Parathyroid adenoma (tissue), 2 donors: ENCODE results near the gene UAP1L1.

ENCODE experiments used
- H2AFZ ChIP-seq: fragments of 300-600 bp; sonication (generic); one replicate; pipeline ENCODE4 v1.7.0; 2017; ENCODE audit warnings: antibody characterized with exemption, mild to moderate bottlenecking
- H3K27ac ChIP-seq: fragments of 300-600 bp; sonication (generic); one replicate; pipeline ENCODE4 v1.7.0; 2017
- H3K27me3 ChIP-seq: fragments of 300-600 bp; sonication (generic); one replicate; pipeline ENCODE4 v1.7.0; 2017; ENCODE audit warnings: low read length; ENCODE audit not compliant: control insufficient read depth, insufficient read depth
- H3K36me3 ChIP-seq: fragments of 300-600 bp; sonication (generic); one replicate; pipeline ENCODE4 v1.7.0; 2017; ENCODE audit warnings: low read length; ENCODE audit not compliant: control insufficient read depth, insufficient read depth
- H3K4me1 ChIP-seq: fragments of 300-600 bp; sonication (generic); one replicate; pipeline ENCODE4 v1.7.0; 2017; ENCODE audit warnings: control low read depth
- H3K4me2 ChIP-seq: fragments of 300-600 bp; sonication (generic); one replicate; pipeline ENCODE4 v1.7.0; 2017; ENCODE audit warnings: low read length
- H3K4me3 ChIP-seq: fragments of 300-600 bp; sonication (generic); one replicate; pipeline ENCODE4 v1.7.0; 2017; ENCODE audit warnings: low read depth, low read length
- H3K79me2 ChIP-seq: fragments of 300-600 bp; sonication (generic); one replicate; pipeline ENCODE4 v1.7.0; 2017; ENCODE audit warnings: control low read depth
- H3K9ac ChIP-seq: fragments of 300-600 bp; sonication (generic); one replicate; pipeline ENCODE4 v1.7.0; 2017; ENCODE audit warnings: mild to moderate bottlenecking
- H3K9me3 ChIP-seq: fragments of 300-600 bp; sonication (generic); one replicate; pipeline ENCODE4 v1.7.0; 2017; ENCODE audit warnings: low read length; ENCODE audit not compliant: control insufficient read depth
- TF ChIP-seq, protein P1 (sequence below): fragments of 300-600 bp; sonication (generic); IDR thresholded peaks from one replicate; pipeline ENCODE4 v1.7.0; 2017; ENCODE audit warnings: antibody characterized with exemption, mild to moderate bottlenecking
- donor health status: primary hyperparathyroidism.

The UAP1L1 gene

DNA sequence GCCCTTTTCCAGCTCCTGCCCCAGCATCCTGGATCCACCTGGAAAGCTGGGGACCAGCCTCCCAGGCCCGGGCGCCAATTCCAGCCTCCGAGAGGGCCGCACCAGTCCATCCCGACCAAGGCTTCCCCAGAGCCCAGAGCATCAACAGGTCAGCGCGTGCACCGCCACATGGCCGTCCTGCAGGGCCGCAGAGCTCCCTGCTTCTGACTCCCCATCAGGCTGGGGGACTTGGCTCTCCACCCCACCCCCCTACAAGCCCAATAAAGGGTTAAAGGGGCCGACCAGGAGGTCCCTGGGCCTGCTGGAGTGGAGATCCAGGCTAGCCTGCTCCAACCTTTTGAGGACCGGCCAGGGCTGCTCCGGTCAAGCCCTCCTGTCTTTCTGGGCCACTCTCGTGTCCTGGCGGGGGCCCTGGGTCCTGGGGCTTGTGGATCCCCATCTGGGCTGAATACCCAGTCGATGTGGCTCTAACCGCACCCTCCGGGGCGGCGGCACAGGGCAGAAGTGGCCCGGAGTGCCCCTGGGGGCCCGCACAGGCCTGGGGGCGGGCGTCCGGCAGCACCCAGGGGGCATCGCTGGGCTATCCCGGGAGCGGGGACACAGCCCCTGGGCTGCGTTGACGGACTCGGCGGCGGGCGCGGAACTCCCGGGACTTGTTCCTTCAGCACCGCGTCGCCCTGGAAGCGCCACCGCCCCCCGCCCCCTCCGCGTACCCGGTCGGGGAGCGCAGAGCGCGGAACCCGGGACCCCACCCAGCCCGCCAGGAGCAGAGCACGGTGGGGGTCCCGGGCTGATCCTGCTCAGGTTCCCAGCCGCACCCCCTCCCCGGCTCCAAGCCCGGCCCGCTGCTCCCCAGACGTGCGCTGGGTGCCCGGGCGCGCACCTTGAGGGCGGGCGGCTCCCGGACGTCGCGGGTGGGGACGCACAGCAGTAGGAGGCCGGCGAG is 24.0 kb upstream of the UAP1L1 start:
- no peaks in the 10 kb centered on the region for H3K9me3 ChIP-seq
- TF ChIP-seq, protein P1, sequence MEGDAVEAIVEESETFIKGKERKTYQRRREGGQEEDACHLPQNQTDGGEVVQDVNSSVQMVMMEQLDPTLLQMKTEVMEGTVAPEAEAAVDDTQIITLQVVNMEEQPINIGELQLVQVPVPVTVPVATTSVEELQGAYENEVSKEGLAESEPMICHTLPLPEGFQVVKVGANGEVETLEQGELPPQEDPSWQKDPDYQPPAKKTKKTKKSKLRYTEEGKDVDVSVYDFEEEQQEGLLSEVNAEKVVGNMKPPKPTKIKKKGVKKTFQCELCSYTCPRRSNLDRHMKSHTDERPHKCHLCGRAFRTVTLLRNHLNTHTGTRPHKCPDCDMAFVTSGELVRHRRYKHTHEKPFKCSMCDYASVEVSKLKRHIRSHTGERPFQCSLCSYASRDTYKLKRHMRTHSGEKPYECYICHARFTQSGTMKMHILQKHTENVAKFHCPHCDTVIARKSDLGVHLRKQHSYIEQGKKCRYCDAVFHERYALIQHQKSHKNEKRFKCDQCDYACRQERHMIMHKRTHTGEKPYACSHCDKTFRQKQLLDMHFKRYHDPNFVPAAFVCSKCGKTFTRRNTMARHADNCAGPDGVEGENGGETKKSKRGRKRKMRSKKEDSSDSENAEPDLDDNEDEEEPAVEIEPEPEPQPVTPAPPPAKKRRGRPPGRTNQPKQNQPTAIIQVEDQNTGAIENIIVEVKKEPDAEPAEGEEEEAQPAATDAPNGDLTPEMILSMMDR = no peak
- peak overlapping the region; percentile 17 for H2AFZ ChIP-seq
- H3K4me3 ChIP-seq = peak overlapping the region; percentile 0
- H3K9ac ChIP-seq = no peak overlapping the region
- peak overlapping the region; percentile 63 for H3K4me2 ChIP-seq
- no peaks in the 10 kb centered on the region for H3K27me3 ChIP-seq
- no peaks in the 10 kb centered on the region for H3K4me1 ChIP-seq
- H3K27ac ChIP-seq = no peak overlapping the region
- no peaks in the 10 kb centered on the region for H3K36me3 ChIP-seq
- no peaks in the 10 kb centered on the region for H3K79me2 ChIP-seq

DNA sequence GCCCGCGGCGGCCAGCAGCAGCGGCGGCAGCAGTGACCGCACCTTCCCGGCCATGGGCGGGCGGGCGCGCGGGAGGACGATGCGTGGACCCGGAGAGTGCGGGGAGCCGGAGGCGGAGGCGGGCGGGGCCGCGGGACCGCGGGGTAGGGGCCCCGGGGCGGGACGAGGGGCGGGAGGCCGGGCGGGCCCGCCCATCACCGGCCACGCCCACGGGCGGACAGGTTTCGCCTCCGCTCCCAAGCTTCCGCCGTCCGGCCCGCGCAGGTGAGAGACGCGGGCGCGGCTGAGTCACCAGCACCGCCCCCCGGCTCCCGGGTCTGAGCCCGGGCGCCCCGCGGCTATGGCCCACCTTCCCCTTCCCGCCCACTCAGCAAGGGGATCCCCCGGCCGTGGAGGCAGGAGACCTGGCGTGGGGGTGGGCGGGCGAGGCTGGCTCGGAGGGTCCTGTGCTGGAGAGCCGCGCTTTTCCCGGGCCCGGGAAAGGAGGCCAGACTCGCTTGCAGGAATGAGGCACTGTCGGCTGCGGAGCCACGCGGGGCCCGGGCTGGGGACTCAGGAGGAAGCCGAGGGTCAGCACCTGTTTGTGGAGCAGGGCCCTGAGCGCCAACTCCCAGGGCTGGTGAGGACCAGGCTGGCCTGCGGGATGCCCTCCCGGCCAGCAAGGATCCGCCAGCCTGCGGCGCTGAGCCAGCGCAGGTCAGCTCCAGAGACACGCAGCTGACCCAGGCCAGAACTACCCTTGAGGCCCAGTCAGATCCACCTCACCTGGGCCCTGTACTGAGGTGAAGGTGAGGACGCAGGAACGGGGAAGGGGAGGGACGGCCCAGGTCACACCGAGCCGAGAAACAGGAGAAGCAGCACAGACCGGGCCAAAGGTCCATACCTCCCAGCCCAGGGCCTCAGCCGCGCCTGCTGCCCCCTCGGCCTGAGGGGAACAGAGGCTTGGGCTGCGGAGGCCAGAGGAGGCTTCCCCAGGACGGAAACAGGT is 23.1 kb upstream of the UAP1L1 start, which contains the start of gene ENTPD2:
ENTPD2 (minus strand) TSS at position 118 of the 988 bp plus-strand sequence; CDS start at position 54, 64 bp downstream.
- Histone ChIP-seq H3K27ac (no peak within 1 kb of the TSS), H3K27me3 (no peaks in the 10 kb centered on the region)

DNA sequence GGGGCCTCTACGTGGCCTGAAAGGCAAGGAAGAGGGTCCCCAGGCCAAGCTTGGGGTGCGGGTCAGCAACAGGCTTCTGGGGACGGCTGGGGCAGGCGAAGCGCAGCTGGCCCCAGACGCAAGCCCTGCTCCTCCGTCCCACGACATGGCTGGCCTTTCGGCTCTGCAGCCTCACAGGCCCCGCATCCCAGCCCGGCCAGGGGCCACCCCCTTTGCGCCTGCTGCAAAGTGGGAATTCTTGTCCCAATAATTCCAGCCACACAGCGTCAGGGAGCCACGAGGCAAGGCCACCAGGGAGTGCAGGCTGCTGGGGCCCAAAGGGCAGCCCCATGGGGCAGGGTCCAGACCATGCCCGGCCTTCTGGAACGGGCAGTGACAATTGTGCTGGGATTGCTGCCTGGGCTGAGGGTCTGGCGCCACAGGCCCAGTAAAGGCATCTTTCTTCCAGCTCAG is 22.4 kb upstream of the UAP1L1 start:
- H3K27me3 ChIP-seq = no peaks in the 10 kb centered on the region
- H3K9ac ChIP-seq = no peak overlapping the region
- no peaks in the 10 kb centered on the region for H3K79me2 ChIP-seq
- TF ChIP-seq, protein P1 = no peak
- H3K9me3 ChIP-seq = no peaks in the 10 kb centered on the region
- H3K36me3 ChIP-seq = no peaks in the 10 kb centered on the region
- no peak overlapping the region for H3K27ac ChIP-seq
- no peaks in the 10 kb centered on the region for H3K4me1 ChIP-seq
- H3K4me2 ChIP-seq = no peak overlapping the region
- H2AFZ ChIP-seq = no peak overlapping the region
- H3K4me3 ChIP-seq = no peak overlapping the region

More for the DNA sequence above, 23.1 kb upstream of the UAP1L1 start, which contains the start of gene ENTPD2:
- H3K79me2 ChIP-seq = no peaks in the 10 kb centered on the region
- H2AFZ ChIP-seq = peak within 1 kb of the TSS; percentile 69
- H3K4me1 ChIP-seq = no peaks in the 10 kb centered on the region
- H3K36me3 ChIP-seq = no peaks in the 10 kb centered on the region
- peak within 1 kb of the TSS; percentile 63 for H3K4me2 ChIP-seq
- TF ChIP-seq, protein P1 = no peak
- no peaks in the 10 kb centered on the region for H3K9me3 ChIP-seq
- H3K9ac ChIP-seq = no peak within 1 kb of the TSS
- H3K4me3 ChIP-seq = peak within 1 kb of the TSS; percentile 42

DNA sequence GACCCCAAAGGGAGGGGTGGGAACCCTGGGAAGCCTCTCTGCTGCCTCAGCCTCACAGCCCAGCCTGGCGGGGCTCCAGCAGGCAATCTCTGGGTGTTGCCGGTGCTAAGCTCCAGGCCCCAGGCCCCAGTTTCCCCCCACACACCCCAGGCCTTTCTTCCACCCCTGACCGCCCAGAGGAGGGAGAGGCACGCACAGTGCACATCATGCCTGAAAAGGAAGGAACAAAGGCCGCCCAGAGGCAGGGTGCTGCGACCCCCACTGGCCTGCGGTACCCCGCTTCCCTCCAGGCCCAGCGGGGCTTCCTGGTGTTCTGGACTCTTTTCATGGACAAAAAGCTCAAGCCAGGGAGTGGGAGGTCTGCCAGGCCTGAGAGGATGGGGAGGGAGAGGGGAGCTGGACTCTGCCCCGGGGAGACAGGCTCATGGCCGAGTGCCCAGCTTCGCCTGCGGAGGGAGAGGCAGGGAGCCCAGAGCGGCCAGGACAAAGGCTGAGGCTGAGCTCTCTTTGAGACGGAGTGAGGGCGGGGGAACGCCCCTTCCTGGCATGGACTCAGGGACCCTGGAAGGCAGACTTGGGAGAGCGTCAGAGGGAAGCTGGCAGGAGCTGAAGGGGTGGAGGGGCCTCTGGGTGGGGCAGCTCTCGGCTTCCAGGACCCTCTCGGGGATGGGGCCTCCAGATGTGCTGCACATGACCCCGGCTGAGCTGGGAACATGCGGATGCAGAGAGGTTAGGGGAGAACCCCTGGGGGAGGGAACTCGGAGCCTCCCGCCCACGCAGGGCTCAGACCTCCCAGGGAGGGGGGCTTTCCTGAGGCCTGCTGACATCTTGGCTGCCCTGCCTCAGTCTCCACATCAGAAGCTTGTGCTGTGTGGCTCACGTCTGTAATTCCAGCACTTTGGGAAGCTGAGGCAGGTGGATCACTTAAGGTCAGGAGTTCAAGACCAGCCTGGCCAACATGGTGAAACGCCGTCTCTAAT is 21.6 kb upstream of the UAP1L1 start:
- Histone ChIP-seq H3K4me1 (no peaks in the 10 kb centered on the region), H3K4me2 (no peak overlapping the region), H3K79me2 (no peaks in the 10 kb centered on the region), H3K9ac (no peak overlapping the region), H2AFZ (no peak overlapping the region), H3K27ac (no peak overlapping the region), H3K9me3 (no peaks in the 10 kb centered on the region), H3K4me3 (no peak overlapping the region), H3K36me3 (no peaks in the 10 kb centered on the region), H3K27me3 (no peaks in the 10 kb centered on the region)
- TF ChIP-seq, protein P1 = no peak
